Stimulated activated CD8-positive, alpha-beta memory T cell treated with anti-CD3 and anti-CD28 coated beads, Interleukin-15, amount 100 ng/mL, for 24 hours (primary cell): ENCODE data around the gene OXCT2.

ENCODE experiments used
- DNase-seq: peaks from one replicate; pipeline ENCODE4 v3.0.0-alpha.2; 2020; ENCODE audit warnings: low read depth

The OXCT2 gene

DNA sequence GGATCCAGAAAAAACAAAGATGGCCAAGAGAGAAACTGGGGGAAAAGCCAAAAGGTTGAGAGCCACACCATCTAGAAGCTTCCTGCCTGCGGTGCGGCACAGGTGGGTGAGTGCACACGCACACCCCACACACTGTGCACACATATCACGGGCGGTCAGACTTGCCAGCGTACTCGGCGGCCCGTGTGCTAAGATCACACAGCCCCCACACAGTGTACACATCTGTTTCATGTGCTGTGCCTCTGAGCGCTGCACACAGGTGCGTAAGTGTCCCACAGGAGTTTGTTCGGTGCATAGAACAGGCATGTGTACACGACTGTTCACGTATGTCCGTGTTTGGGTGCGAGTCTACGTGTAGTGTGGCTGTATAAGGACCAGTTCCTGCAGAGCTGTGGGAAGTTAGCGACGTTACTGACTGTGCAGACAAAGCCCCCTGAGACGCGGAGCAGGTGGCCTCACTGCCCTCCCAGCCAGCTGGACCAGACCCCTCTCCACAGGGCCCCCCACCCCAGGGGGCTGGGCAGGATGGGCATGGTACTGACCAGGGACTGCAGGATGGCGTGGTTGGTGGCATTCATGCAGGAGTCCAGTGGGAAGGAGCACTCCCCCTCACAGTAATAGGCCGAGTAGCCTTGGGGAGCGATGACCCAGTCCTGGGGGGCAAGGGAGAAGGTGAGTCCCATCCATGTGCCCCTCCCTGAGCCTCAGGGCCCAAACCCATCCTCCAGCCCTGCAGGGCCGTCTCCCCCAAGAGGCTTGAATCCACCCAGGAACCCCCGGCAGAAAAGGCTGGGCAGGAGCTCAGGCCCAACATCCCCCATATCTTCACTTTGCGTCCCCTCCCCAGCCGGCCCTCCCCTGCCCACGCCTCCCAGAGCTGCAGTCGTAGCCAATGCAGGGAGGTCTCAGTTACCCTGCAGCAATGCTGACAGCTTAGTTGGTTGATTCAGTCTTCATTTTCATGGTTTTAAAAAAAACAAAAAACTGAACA lies 8.3 kb downstream of the OXCT2 start:
- DNase-seq: no peak

DNA sequence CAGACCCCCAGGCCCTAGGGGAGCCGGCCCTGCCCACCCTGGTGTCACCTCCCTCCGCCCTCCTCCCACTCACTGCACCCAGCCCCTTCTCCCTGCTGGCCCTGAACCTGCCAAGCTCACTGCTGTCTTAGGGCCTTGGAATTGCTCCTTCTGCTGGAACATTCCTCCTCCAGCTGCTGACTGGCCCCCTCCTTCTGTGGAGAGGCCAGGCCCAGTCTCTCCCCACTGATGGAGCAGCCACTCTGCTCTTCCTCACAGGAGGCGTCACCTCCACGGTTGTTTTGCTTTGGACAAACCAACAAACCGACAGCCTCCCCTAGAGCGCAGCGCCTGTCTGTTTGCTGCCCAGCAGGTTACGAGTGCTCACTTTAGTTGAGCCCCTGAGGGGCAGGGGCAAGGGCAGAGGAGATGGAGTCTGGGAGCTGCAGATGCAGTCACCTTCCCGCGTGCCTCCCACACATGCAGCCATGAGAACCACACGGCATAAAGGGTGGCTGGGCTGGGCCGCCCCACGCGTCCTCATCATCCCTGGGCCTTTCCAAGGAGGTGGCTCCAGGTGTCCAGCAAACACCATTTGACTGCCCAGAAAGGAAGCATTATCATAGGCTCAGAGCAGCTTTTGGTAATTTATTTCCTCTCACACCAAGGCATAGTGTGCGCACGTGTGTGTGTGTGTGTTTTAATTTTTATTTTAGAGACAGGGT lies 9.4 kb downstream of the OXCT2 start:
- DNase-seq: no peak

DNA sequence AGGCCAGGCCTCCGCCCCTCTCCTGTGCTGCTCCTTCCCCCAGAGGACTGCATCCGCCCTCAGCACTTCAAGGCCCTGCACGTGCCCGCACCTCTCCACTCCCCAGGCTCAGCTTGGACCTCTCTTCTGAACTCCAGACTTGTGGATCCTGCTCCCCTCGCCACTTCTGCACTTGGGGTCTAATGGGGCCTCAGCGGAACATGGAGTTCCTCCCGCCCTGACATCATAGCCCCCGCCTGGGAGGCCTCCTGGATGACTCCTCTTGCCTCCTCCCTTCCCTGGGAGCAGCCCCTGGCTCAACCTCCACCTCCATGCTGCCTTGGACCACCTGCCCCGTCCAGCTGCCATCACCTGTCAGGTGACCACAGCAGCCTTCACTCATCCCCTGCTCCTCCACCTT lies 10.1 kb downstream of the OXCT2 start:
- DNase-seq: no peak

DNA sequence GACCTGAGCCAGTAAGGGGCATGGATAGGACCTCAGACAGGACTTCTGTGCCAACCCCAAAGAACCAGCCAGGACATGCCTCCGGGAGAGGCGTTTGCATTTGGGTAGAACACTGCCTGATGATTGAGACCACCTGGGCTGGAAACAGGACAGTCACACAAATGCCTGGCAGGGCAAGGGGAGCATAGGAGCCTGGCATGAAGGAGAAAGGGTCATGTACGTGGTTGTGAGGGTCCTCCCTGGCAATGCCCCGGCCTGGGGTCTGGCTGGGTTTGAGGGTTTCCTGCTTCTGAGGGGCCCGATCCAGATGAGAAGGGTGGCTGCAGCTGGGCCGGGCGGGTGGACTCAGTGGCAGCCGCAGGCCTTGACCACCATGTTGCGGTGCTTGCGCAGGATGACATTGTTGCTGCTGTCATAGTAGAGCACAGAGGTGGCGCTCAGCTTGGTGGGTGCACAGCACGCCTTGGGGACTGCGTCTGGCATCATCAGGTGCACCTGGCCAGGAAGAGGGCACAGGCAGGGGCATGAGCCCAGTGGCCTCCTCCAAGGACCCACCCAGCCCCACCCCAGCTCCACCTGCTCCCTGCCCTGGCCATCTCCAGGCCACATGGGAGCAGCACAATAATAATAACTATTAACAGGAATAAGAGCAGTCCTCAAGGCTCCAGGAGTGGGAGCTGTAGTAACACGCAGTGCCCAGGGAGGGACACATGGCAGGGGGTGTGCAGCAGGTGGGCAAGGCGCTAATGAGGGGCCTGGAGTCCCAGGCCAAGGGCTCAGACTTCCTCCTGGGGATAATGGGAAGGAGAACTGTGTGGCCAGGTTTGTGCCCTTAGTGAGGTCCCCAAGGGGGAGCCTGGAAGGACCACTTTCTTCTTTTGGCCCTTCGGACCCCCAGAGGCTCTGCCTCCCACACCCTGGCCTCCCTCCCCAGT lies 10.8 kb downstream of the OXCT2 start:
- no peak for DNase-seq

DNA sequence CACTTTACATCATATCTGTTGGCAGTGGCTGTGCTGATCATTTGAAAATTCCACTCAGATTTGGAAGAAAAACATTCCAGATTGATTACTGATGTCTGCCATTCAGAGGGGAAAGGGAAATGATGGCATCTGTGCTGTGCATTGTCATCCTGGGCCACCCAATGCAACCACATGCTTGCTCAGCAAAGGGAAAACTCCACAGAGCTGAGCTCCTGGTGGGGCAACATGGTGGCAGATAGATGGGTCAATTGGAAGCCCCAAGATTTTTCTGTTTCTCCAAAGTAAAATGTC lies 11.8 kb downstream of the OXCT2 start:
- DNase-seq: no peak

DNA sequence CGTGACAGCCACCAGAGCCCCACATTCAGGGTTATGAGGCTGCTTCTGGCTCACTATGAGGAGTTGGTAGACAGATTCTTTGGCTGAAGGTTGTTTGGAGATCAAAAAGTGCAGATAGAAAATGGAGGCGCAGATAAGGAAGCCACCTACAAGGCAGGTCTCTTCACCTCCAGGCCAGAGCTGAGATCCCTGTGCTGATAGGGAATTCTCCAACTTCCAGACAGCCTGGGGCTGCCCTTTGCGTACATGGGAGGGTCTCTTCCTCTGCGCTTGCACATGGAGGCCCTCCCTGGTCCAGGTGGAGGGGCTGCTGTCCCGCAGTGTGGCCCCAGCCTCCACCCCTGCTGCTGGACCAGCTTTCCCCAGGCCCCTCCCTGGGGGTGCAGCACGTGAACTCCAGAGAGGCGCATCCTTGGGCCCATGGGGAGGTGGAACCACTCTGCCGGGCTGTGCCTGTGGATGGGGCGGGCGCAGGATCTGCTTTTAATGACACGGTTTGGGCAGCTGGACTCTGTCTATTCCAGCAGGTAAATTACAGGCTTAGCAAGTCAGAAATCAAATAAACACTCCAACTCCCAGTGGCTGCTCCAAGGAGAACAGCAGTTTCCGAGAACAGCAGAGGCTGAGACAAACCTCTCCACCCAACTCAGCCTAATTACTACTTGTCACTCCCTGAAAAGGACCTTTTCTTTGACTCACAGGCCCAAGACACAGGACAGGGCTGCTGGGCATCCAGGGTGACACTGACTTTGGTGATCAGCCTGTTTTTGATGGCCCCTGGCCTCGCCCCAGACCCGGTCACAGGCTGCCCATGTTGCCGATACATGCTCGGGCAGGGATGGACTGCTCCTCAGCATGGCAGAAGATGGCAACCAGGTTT lies 12.4 kb downstream of the OXCT2 start:
- no peak for DNase-seq

DNA sequence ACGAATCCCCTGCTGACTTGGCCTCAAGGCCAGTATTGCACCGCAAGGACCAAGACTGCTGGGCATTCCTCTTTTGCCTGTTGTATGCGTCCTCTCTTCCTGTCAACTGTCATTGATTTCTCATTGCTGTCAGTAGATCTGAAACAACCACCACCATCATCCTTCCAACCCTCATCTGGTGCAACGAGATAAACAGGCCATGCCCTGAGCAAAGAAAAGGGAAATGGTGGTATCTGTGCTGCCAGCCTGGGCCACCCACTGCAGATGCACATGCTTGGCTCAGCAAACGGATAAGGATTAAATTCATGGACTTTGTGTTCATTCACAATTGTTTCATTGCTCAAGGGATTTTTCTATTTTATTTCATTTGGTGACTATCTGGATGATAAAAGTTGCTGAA lies 13.6 kb downstream of the OXCT2 start:
- no peak for DNase-seq

DNA sequence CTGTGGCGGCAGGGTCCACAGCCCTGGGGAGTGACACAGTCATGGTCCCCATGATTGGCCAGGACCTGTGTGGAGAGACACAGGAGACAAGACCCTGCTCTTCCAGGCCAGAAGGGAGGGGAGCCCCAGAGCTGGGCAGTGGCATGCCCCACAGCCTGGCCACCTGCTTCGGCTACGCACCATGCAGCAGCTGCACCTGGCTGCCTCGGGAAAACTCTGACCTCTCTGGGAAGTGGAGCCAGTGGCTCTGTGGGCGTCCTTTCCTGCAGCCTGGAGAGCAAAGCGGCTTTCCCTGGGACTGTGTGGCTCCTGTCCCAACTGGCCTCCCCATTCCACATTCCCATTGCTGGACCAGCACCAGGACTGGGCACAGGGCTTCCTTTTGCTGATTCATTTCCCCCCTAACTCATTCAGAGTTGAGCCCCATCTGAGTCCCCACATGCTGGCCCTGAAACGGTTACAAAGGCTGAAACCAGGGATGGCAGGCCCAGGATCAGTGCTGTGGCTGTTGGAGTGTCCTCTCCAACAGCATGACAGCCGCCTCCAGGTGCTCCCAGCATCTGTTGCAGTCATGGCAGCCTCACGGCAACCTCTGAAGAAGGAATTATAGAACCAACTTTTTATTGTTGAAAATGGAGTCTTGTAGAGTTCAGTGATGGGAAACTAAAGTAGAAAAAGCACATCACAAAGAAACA lies 15.0 kb downstream of the OXCT2 start:
- DNase-seq: no peak

DNA sequence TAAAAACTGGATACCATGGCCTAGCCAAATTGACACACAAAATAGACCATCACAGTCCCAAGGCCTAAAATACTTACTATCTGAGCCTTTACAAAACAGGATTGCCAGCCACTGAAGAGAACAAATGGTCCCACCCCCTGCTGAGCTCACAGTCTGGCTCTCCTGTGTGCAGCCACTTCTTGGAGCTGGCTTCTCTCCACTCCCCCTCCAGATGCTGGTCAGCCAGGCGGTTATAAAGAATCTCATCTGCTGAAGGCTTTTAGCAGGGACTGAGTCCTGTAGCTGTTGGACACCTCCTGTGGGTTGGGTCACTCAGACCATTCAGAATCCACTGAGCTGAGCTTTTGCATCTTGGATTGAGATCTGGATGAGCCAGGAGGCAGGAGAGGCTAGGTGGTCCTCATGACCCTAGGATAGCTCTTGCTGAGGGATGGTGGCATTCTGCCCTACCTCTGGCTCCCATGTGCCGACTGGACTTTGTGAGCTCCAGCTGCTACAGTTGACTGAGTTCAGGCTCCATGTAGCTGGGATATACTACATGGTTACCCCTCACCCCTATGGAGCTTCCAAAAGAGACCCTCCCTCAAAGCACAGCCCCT lies 16.1 kb downstream of the OXCT2 start:
- no peak for DNase-seq

DNA sequence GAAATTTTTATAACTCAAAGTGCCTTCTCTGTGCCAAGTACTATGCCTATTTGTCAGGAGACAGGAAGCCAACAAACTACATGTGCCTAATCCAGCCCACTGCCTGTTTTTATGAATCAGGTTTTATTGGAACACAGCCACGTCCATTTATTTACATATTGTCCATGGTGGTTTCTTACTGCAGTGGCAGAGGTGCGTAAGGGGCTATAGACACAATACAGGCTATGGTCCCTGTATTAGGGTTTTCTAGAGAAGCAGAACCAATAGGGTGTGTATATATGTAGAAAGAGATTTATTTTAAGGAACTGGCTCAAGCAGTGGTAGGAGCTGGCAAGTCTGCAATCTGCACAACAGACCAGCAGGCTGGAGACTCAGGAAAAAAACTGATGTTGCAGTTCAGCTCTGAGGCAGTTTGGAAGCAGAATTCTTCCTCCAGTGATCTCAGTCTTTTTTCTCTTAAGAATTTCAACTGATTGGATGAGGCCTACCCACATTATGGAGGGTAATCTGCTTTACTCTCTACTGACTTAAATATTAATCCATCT lies 17.1 kb downstream of the OXCT2 start:
- DNase-seq: no peak

DNA sequence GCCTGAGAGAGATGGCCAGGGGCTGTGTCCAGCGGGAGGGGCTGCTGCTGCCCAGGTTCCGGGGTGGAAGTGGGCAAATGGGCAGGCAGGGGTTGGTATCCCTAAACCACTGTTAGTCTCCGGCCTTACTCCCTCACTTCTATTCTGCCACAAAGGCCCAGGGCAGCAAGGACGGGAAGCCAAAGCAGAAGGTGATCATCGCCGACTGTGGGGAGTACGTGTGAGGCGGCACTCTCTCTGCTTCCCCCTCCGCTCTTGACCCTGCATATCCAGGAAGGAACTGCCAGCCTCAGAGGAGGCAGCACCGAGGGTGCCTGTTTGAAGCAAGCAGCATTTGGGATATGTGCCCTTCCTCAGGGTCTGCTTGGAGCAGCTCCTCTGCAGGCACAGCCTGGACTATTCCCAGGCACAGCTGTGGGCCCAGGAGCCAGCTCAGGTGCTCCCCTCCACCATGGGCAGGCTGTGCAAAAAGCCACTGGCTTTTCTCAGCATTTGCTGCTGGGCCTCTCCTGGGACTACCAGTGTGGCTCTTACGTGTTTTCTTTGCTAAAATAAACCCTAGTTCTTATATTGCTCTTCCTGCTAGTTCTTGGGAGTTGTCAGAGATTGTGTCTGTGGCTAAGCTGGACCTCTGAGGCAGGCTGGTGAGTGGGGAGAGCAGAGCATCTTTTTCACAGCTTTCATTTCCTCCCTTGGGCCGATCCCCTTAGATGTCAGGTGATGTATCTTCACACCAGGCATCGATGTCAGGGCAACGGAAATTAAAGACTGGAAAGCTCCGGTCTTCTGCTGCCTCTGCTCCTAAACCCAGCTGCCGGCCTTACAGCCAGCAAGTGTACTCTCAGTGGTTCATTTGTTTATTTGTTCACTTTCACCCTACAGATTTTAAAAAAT lies 17.8 kb downstream of the OXCT2 start:
- DNase-seq: no peak

DNA sequence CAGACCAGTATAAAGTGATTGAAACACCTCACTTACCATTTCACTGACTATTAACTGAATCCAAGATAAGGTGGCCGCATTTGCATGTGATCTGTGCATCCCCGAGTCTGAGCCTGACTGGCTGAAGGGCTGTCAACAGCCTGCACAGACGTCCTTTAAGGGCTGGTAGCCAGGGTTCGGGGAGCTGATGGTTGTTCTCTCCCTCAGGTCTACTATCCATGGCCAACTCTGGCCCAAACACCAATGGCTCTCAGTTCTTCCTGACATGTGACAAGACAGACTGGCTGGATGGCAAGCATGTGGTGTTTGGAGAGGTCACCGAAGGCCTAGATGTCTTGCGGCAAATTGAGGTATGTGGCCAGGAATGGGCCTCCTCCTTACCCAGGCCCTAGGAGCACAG lies 18.4 kb downstream of the OXCT2 start:
- no peak for DNase-seq

DNA sequence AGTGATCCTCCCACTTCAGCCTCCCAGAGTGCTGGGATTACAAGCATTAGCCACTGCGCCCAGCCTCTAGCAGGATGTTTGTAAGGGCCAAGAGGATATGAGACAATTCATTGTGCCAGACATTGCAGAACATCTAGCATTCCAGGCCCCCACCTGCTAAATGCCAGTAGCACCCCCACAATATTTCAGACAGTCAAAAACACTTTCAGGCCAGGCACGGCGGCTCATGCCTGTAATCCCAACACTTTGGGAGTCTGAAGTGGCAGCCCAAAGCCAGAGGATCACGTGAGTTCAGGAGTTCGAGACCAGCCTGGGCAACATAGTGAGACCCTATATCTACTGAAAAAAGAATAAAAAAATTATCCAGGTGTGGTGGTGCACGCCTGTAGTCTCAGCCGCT lies 19.6 kb downstream of the OXCT2 start:
- no peak for DNase-seq

DNA sequence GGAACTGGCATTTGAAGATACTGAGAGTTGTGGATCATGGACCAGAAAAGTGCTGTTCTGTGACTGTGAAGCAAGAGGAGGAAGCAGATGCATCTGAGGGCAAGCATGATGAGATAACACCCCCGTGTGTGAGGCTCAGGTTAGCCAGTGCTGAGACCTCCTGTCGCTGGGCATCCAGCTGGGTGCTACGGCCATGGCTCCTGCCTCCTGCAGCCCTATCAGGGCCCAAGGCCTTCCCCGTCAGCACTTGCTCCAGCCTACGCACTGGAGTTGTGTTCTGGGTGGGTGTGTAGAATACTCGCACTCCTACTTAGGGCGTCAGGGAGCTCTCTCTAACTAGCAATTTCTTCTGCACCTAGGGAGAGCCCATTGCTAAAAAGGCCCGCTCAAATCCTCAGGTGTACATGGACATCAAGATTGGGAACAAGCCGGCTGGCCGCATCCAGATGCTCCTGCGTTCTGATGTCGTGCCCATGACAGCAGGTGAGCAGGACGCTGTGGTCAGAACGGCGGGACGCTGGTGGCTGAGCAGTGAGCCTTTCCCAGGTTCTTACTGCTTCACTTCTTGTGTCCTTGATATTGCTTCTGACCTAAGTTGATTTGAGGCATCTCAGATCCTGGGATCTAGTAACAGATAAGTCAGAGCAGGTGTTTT lies 26.0 kb downstream of the OXCT2 start:
- no peak for DNase-seq

DNA sequence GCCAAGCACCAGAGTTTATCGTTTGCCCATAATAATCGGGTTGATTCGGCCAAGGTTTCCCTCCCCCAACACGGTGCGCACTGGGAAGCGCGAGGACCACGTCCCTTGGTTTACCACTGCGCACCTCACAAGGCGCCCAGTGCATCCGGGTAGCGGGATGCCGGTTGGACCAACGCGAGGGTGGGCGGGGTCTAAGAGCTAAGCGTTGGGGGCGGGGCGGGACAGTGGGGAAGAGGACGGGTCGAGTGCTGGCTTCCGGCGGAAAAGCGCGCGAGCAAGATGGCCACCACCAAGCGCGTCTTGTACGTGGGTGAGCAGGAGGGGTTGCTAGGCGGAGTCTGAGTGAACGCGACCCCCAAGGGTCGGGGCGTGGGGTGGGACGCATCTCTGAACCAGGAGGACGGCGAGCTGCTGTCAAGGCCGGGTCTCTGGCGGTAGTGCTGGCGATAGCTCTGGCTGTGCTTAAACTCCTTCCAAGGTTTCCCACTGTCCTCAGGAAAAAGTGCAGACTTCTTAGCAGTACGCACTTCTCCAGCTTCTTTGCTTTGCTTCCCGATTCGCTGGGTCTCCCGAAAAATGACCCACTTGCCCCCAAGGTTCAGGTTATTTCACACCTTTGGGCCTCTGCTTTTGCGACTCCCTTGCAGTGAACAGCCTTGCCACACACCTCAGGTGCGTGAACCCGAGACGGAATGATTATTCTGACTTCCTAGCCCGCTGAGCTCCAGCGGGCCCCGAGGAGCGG lies 32.4 kb downstream of the OXCT2 start, which contains the start of gene PPIE:
PPIE (plus strand) TSS at position 261 of the 745 bp plus-strand sequence; CDS start at position 280, 19 bp downstream.
- DNase-seq: peak; percentile 91

DNA sequence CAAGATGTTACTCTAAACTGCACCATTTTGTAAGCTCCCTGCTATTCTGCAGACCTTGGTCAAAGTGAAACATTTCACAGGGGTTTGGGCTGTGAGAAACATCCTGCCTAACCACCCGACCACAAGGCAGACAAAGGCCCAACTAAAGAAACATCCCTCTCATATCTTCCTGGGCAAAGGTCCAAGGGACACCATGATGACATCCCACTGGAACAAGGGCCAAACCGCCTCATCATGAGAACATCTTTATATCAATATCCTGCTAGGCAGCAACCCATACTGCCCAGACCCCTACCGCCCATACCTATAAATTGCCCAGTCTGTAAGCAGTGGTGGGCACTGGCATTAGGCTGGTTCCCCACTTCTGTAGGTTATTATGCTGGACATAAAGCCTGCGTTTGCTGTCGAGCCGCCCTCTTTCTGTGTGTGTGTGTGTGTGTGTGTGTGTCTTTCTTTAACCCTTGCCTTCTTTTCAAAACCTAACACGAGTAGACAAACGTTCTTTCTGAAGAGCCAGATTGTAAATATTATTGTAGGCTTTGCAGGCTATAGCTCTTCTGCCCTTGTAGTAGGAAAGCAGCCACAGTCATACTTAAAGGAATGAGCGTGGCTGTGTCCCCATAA lies 33.5 kb downstream of the OXCT2 start:
- no peak for DNase-seq

DNA sequence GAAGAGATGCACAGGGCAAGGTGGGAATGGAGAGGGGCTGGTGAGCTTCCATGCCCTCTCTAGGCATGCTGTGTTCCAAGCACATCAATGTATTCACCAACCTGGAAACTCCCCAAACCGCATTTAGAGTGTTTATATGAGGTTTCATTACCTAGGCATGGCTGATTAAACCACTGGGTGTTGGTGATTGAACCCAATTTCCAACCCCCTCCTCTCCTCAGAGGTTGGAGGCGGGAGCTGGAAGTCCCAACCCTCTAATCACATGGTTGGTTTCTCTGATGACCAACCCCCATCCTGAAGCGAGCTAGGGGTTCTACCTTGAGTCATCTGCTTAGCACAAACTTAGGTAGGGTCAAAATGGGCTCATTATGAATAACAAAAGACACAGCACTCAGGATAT lies 35.4 kb downstream of the OXCT2 start:
- no peak for DNase-seq
